Omental fat pad (tissue), 4 donors: ENCODE measurements around the gene TMEM238L. TPM values are rescaled to one million over a fixed set of nuclear protein-coding genes. Genes with fewer than 3 reads are reported as not detected.
A peak's percentile ranks its signal among the peaks of the same experiment; 100 is the strongest.

Experiments
- ATAC-seq: fragments of 150-250 bp; one replicate; pipeline ENCODE4 v1.9.1; 2016; ENCODE audit warnings: mild to moderate bottlenecking, moderate library complexity; ENCODE audit not compliant: low FRiP score
- DNase-seq: peaks from one replicate; pipeline ENCODE4 v3.0.0-alpha.2; 2019; ENCODE audit warnings: low spot score
- CTCF ChIP-seq, 3 donors: fragments of 450-650 bp; IDR thresholded peaks; one replicate each; pipeline ENCODE4 v1.5.1; 2016 to 2017; ENCODE audit warnings: antibody characterized with exemption in 3 of 3, mild to moderate bottlenecking in 3 of 3, moderate library complexity in 2 of 3
- total RNA-seq, 4 donors: library from RNA; depleted of rRNA; stranded (reverse); fragments of >200 nt; gene quantifications; one replicate each; pipeline ENCODE4 v1.1.0, GENCODE V29; 2016

The TMEM238L gene
- total RNA-seq, 4 donors from 2014 or later, result not detected

- peak; percentile 24 for ATAC-seq
- DNase-seq, result no peak
- no peak for TF ChIP-seq CTCF (IDR thresholded peaks at IDR 0.05)
Observed at GRCh38 chr17:10797476-10798328, 6.2 kb downstream of the TMEM238L start.

GRCh38 chr17:10793816-10794215 is 10.1 kb downstream of the TMEM238L start:
- TF ChIP-seq CTCF (IDR thresholded peaks at IDR 0.05), result no peak
- ATAC-seq (no peak), DNase-seq (no peak)

GRCh38 chr17:10793256-10793655 is 10.6 kb downstream of the TMEM238L start:
- DNase-seq (no peak), ATAC-seq (no peak)
- no peak for TF ChIP-seq CTCF (IDR thresholded peaks at IDR 0.05)

- TF ChIP-seq CTCF (IDR thresholded peaks at IDR 0.05), result no peak
- DNase-seq (no peak), ATAC-seq (no peak)
Observed at GRCh38 chr17:10792151-10792550, 11.7 kb downstream of the TMEM238L start.

- no peak for TF ChIP-seq CTCF (IDR thresholded peaks at IDR 0.05)
- no peak for ATAC-seq
- DNase-seq, result no peak
Observed at GRCh38 chr17:10790491-10791401, 13.2 kb downstream of the TMEM238L start.

- no peak for DNase-seq
- TF ChIP-seq CTCF (IDR thresholded peaks at IDR 0.05), result no peak
- ATAC-seq, result no peak
Observed at GRCh38 chr17:10789694-10790271, 14.1 kb downstream of the TMEM238L start.
